GM21526 (cell line): ENCODE results near the gene KLRC3.
A peak's percentile ranks its signal among the peaks of the same experiment; 100 is the strongest.
"Not testable (repeated sequence)": the region's sequence is repeated elsewhere in the genome, so short reads cannot be mapped to it uniquely, and the experiment has no call there.

Source experiments
- ATAC-seq: cut with Tn5 transposase; IDR thresholded peaks from one replicate; pipeline ENCODE4 v1.9.1; 2021; ENCODE audit warnings: moderate library complexity; ENCODE audit not compliant: unreplicated experiment, low FRiP score

Gene KLRC3

GRCh38 chr12:10371893-10372535 lies 48.4 kb downstream of the KLRC3 start:
- ATAC-seq = not testable (repeated sequence)

- ATAC-seq = no peak
Measured at GRCh38 chr12:10369557-10370415, 50.6 kb downstream of the KLRC3 start.

- ATAC-seq = no peak
Measured at GRCh38 chr12:10368206-10369171, 51.9 kb downstream of the KLRC3 start.

GRCh38 chr12:10367714-10368113 lies 52.7 kb downstream of the KLRC3 start:
- ATAC-seq = not testable (repeated sequence)

GRCh38 chr12:10366875-10367274 lies 53.5 kb downstream of the KLRC3 start:
- ATAC-seq = no peak

GRCh38 chr12:10365696-10366405 lies 54.5 kb downstream of the KLRC3 start:
- ATAC-seq = no peak

- ATAC-seq = peak; percentile 52
Measured at GRCh38 chr12:10364815-10365622, 55.4 kb downstream of the KLRC3 start.

GRCh38 chr12:10363914-10364814 lies 56.2 kb downstream of the KLRC3 start:
- ATAC-seq = peak; percentile 90

- no peak for ATAC-seq
Measured at GRCh38 chr12:10363658-10363913, 56.8 kb downstream of the KLRC3 start.

- ATAC-seq = no peak
Measured at GRCh38 chr12:10362828-10363657, 57.4 kb downstream of the KLRC3 start.

- ATAC-seq = no peak
Measured at GRCh38 chr12:10362325-10362724, 58.1 kb downstream of the KLRC3 start.
